HepG2 (cell line): Measurements from ENCODE around the gene WNT2. TPM values are rescaled to one million over a fixed set of nuclear protein-coding genes. Genes with fewer than 3 reads are reported as not detected.

ENCODE experiments used
- ATAC-seq: fragments of 200-7000 bp; cut with Tn5 transposase; 3 replicates; pipeline ENCODE4 v1.9.1; 2020; ENCODE audit warnings: mild to moderate bottlenecking, moderate library complexity
- BruUV-seq: library from RNA; stranded (reverse); fragments of 400-500 nt; replicated peaks from 2 replicates; lab custom pipeline; 2021; lab: Mats Ljungman, UMichigan
- CTCF ChIA-PET: fragments of 300-600 bp; formaldehyde crosslinking; extraction: SDS; loops from one replicate; lab custom pipeline; 2021; ENCODE audit warnings: low total read pairs, inconsistent platforms, low intra/inter-chr PET ratio; lab: Yijun Ruan, JAX
- POLR2A ChIA-PET: fragments of 350-600 bp; sonication (Branson Sonifier 250); formaldehyde crosslinking; loops from one replicate; lab custom pipeline; 2020; ENCODE audit warnings: antibody characterized with exemption, inconsistent platforms; lab: Yijun Ruan, JAX
- DNase-seq: peaks from one replicate; pipeline ENCODE4 v3.0.0-alpha.2; 2015; ENCODE audit warnings: low spot score
- FAIRE-seq: peaks from 3 replicates; lab custom pipeline; 2011; peaks lifted over from hg19 to GRCh38; lab: Jason Lieb, UNC
- H2AFZ ChIP-seq: one replicate; pipeline ENCODE4 v1.6.1; 2011; ENCODE audit warnings: low read length, inconsistent platforms
- H3K27ac ChIP-seq: fragments of 300-600 bp; 3 replicates; pipeline ENCODE4 v1.8.0; 2011; ENCODE audit warnings: mixed run types, mild to moderate bottlenecking, mixed read lengths, low read length, inconsistent platforms; ENCODE audit not compliant: insufficient read depth; ENCODE audit errors: extremely low read length
- H3K27me3 ChIP-seq, 2 experiments: fragments of 200-600 bp in 1 of 2; 2 replicates in 1 of 2; 3 replicates in 1 of 2; pipeline versions ENCODE4 v1.6.0 to v1.8.0; 2011; ENCODE audit warnings: low read length in 2 of 2, mild to moderate bottlenecking in 2 of 2, moderate library complexity in 2 of 2, inconsistent platforms in 1 of 2; ENCODE audit not compliant: insufficient read depth in 2 of 2, control insufficient read depth in 1 of 2
- H3K36me3 ChIP-seq, 2 experiments: fragments of 200-600 bp in 1 of 2; replicated peaks in 1 of 2; 2 replicates in 1 of 2; 3 replicates in 1 of 2; pipeline versions ENCODE4 v1.5.1 to v1.8.0; 2011; ENCODE audit warnings: low read length in 2 of 2, inconsistent platforms in 1 of 2; ENCODE audit not compliant: insufficient read depth in 2 of 2, control insufficient read depth in 1 of 2
- H3K4me1 ChIP-seq: 2 replicates; pipeline ENCODE4 v1.5.1; 2012; ENCODE audit warnings: low read length, inconsistent platforms; ENCODE audit not compliant: insufficient read depth
- H3K4me2 ChIP-seq: 2 replicates; pipeline ENCODE4 v1.6.0; 2011; ENCODE audit warnings: low read depth, low read length, inconsistent platforms
- H3K4me3 ChIP-seq, 3 experiments: fragments of 200-600 bp in 1 of 3; sonication (generic), shearing (Covaris generic) in 1 of 3; replicated peaks in 1 of 3; 2 replicates each; pipeline ENCODE4 v1.5.1; 2011 to 2016; ENCODE audit warnings: low read length in 3 of 3, inconsistent platforms in 2 of 3, low read depth in 2 of 3, mild to moderate bottlenecking in 2 of 3, control low read depth in 1 of 3, mixed read lengths in 1 of 3; ENCODE audit not compliant: insufficient read depth in 1 of 3
- H3K79me2 ChIP-seq: one replicate; pipeline ENCODE4 v1.6.1; 2011; ENCODE audit warnings: low read length, inconsistent platforms; ENCODE audit not compliant: insufficient read depth
- H3K9ac ChIP-seq: 2 replicates; pipeline ENCODE4 v1.6.0; 2011; ENCODE audit warnings: mild to moderate bottlenecking, low read depth, low read length, inconsistent platforms; ENCODE audit not compliant: insufficient read depth
- H3K9me3 ChIP-seq: 2 replicates; pipeline ENCODE4 v1.5.1; 2012; ENCODE audit warnings: mild to moderate bottlenecking, low read length
- H4K20me1 ChIP-seq: 2 replicates; pipeline ENCODE4 v1.6.0; 2011; ENCODE audit warnings: inconsistent platforms, mild to moderate bottlenecking, low read length, moderate library complexity; ENCODE audit not compliant: insufficient read depth
- ARID4A ChIP-seq: sonication (generic); formaldehyde crosslinking; IDR thresholded peaks from 2 replicates; pipeline ENCODE4 v1.5.0; 2020; ENCODE audit warnings: mild to moderate bottlenecking, missing genetic modification reagents, borderline replicate concordance
- KLF6 ChIP-seq: IDR thresholded peaks from 2 replicates; pipeline ENCODE4 v1.8.0; 2016; ENCODE audit warnings: missing biosample characterization, missing genetic modification reagents
- ZXDC ChIP-seq: sonication (generic); formaldehyde crosslinking; IDR thresholded peaks from 2 replicates; pipeline ENCODE4 v1.5.0; 2020; ENCODE audit warnings: mild to moderate bottlenecking, missing genetic modification reagents
- WGBS: methylation state at CpG from one replicate; pipeline ENCODE4 v1.1.6; 2017; ENCODE audit warnings: low lambda C conversion rate; 5-methylcytosine and 5-hydroxymethylcytosine counted together
- in situ Hi-C: cut with HindIII; loops from 2 replicates; pipeline ENCODE4 v1.10.0; 2017; ENCODE audit warnings: low pct_unique_long_range_greater_than_20kb; ENCODE audit not compliant: extremely low pct_ligation_motif_present
- intact Hi-C: fragments of 100-400 bp; cut with micrococcal nuclease; formaldehyde crosslinking; loops from one replicate; pipeline ENCODE4 v1.10.0; 2022; ENCODE audit not compliant: unreplicated experiment
- polyA plus RNA-seq, 8 experiments: library from polyadenylated mRNA; depleted of rRNA in 3 of 8; stranded (reverse) in 7 of 8; unstranded in 1 of 8; fragments of >200 nt; fragmentation: Illumina TruSeq in 4 of 8; extraction: Trizol in 4 of 8; gene quantifications; 2 replicates each; pipeline versions ENCODE4 v1.2.1 to v1.2.3, GENCODE V29; 2011 to 2016; ENCODE audit warnings: low read depth in 4 of 8, missing spikeins in 1 of 8, mixed read lengths in 1 of 8; ENCODE audit not compliant: insufficient read depth in 1 of 8
- total RNA-seq, 5 experiments: library from RNA; depleted of rRNA; stranded (reverse); fragments of >200 nt; fragmentation: Illumina TruSeq; extraction: Trizol; gene quantifications; 2 replicates each; pipeline ENCODE4 v1.2.3, GENCODE V29; 2016; ENCODE audit warnings: low read depth in 1 of 5

The WNT2 gene
- total and polyA plus RNA-seq, 2 of the 13 experiments (the other 11 are each of a cell fraction or from before 2014, with no cell fraction given), result not detected

- ATAC-seq, result no peak
- POLR2A ChIA-PET, result no interaction called here
- in situ Hi-C loops (no loop called here), intact Hi-C loops (no loop called here)
- Histone ChIP-seq H3K36me3 (no peaks in the 10 kb centered on the region), H4K20me1 (no peaks in the 10 kb centered on the region; the same call in 1 of the 2 replicates), H3K27me3 (peaks cover 0 to 13% of the 10 kb centered on the region in 2 experiments; a peak in 2 of 5 replicates), H3K4me3 (no peak overlapping the region), H3K9me3 (no peaks in the 10 kb centered on the region), H3K9ac (no peak overlapping the region), H3K79me2 (no peaks in the 10 kb centered on the region), H3K27ac (no peak overlapping the region), H3K4me2 (no peak overlapping the region), H2AFZ (no peak overlapping the region), H3K4me1 (no peaks in the 10 kb centered on the region)
- TF ChIP-seq KLF6 (CRISPR knock-in tag), result no peak
- no peak for TF ChIP-seq ZXDC (CRISPR knock-in tag)
- TF ChIP-seq ARID4A (CRISPR knock-in tag), result no peak
- CTCF ChIA-PET, result no interaction called here
- FAIRE-seq, result no peak
- 0% methylated on average over 5 of the region's 5 CpGs for WGBS
- BruUV-seq, result no TSS peak
- DNase-seq, result no peak
Measured at GRCh38 chr7:117285826-117286225, 37.0 kb downstream of the WNT2 start.
